Left lung (tissue), 10 donors: ENCODE results near the gene SSC4D. TPM values are rescaled to one million over a fixed set of nuclear protein-coding genes. Genes with fewer than 3 reads are reported as not detected.

Experiments
- ATAC-seq: fragments of 200-7000 bp; cut with Tn5 transposase; one replicate; pipeline ENCODE4 v1.9.1; 2020; ENCODE audit warnings: moderate library complexity
- DNase-seq, 4 donors: peaks; one replicate each; pipeline ENCODE4 v3.0.0-alpha.2; 2013 to 2020
- H3K27ac ChIP-seq, 2 donors: fragments of 200-600 bp; sonication (generic) in 1 of 2; one replicate each; pipeline versions ENCODE4 v1.5.0 to v1.8.0; 2020 to 2021
- H3K27me3 ChIP-seq, 2 donors: fragments of 200-600 bp; sonication (generic) in 1 of 2; one replicate each; pipeline versions ENCODE4 v1.5.0 to v1.8.0; 2020 to 2021
- H3K36me3 ChIP-seq, 2 donors: fragments of 200-600 bp; sonication (generic) in 1 of 2; one replicate each; pipeline versions ENCODE4 v1.5.0 to v1.8.0; 2020 to 2021
- H3K4me1 ChIP-seq, 2 donors: fragments of 200-600 bp; one replicate each; pipeline ENCODE4 v1.8.0; 2021
- H3K4me3 ChIP-seq, 2 donors: fragments of 200-600 bp; sonication (generic) in 1 of 2; one replicate each; pipeline versions ENCODE4 v1.5.0 to v1.8.0; 2020 to 2021; ENCODE audit warnings: mild to moderate bottlenecking in 1 of 2
- H3K9me3 ChIP-seq, 2 donors: fragments of 200-600 bp; sonication (generic) in 1 of 2; one replicate each; pipeline versions ENCODE4 v1.5.0 to v1.8.0; 2020 to 2021
- CTCF ChIP-seq, 2 donors: fragments of 200-600 bp; sonication (generic) in 1 of 2; IDR thresholded peaks; one replicate each; pipeline versions ENCODE4 v1.5.0 to v1.8.0; 2021; ENCODE audit warnings: antibody characterized with exemption in 2 of 2
- intact Hi-C, 2 donors: fragments of 100-400 bp; cut with DNase I; formaldehyde crosslinking; loops; one replicate each; pipeline versions ENCODE4 v1.11.2 to v1.14.2; 2022
- polyA plus RNA-seq, 6 donors: library from polyadenylated mRNA; unstranded; fragments of 120-200 nt; gene quantifications; one replicate each; pipeline ENCODE4 v1.2.1, GENCODE V29; 2013; ENCODE audit not compliant: insufficient read length in 6 of 6
- total RNA-seq, 2 donors: library from RNA; stranded (reverse); fragmentation: NEBNext Ultra II Directional; extraction: Animal tissue kit (Norgen Biotek cat#: 25700); gene quantifications; one replicate each; pipeline ENCODE4 v1.2.1, GENCODE V29; 2021
- donor health status: DM: no; HTN: yes; CAD: no.
- donor health status: DM: no; HTN: no; CAD: no.

SSC4D gene
- total and polyA plus RNA-seq, 8 donors = 0.76 to 2.1 (median 1.7) TPM

DNA sequence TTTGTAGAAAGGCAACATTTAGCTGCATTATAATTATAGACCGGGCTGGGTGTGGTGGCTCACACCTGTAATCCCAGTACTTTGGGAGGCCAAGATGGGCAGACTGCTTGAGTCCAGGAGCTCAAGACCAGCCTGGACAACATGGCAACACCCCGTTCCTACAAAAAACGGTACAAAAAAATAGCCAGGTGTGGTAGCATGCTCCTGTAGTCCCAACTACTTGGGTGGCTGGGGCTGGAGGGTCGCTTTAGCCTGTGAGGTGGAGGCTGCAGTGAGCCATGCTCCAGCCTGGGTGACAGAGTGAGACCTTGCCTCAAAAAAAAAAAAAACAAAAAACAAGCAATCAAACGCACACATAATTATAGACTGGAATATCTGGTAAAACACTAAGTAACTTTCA is 55.8 kb downstream of the SSC4D start:
- no peak for ATAC-seq
- no peaks in the 10 kb centered on the region for H3K9me3 ChIP-seq
- TF ChIP-seq CTCF (IDR thresholded peaks at IDR 0.05) = no peak
- H3K27me3 ChIP-seq = no peaks in the 10 kb centered on the region
- H3K36me3 ChIP-seq = peaks cover 0 to 40% of the 10 kb centered on the region in 2 donors
- no peak overlapping the region for H3K4me3 ChIP-seq
- no peak overlapping the region for H3K27ac ChIP-seq
- H3K4me1 ChIP-seq = peaks cover 0 to 75% of the 10 kb centered on the region in 2 donors
- intact Hi-C loops = no loop called here
- no peak for DNase-seq

- H3K36me3 ChIP-seq = peaks cover 0 to 51% of the 10 kb centered on the region in 2 donors
- no peak for TF ChIP-seq CTCF (IDR thresholded peaks at IDR 0.05)
- H3K4me1 ChIP-seq = peaks cover 0 to 86% of the 10 kb centered on the region in 2 donors
- no peak overlapping the region for H3K27ac ChIP-seq
- ATAC-seq = no peak
- H3K27me3 ChIP-seq = no peaks in the 10 kb centered on the region
- no peak for DNase-seq
- no peaks in the 10 kb centered on the region for H3K9me3 ChIP-seq
- intact Hi-C loops = no loop called here
- no peak overlapping the region for H3K4me3 ChIP-seq
These were observed 57.3 kb downstream of the SSC4D start for GRCh38 chr7:76352193-76352592.

GRCh38 chr7:76351372-76351771 is 58.1 kb downstream of the SSC4D start:
- Histone ChIP-seq H3K4me1 (peaks cover under 1 to 86% of the 10 kb centered on the region in 2 donors), H3K36me3 (peaks cover 0 to 58% of the 10 kb centered on the region in 2 donors), H3K27me3 (no peaks in the 10 kb centered on the region), H3K9me3 (no peaks in the 10 kb centered on the region), H3K4me3 (no peak overlapping the region), H3K27ac (no peak overlapping the region)
- DNase-seq (no peak), ATAC-seq (no peak)
- intact Hi-C loops = no loop called here
- no peak for TF ChIP-seq CTCF (IDR thresholded peaks at IDR 0.05)

DNA sequence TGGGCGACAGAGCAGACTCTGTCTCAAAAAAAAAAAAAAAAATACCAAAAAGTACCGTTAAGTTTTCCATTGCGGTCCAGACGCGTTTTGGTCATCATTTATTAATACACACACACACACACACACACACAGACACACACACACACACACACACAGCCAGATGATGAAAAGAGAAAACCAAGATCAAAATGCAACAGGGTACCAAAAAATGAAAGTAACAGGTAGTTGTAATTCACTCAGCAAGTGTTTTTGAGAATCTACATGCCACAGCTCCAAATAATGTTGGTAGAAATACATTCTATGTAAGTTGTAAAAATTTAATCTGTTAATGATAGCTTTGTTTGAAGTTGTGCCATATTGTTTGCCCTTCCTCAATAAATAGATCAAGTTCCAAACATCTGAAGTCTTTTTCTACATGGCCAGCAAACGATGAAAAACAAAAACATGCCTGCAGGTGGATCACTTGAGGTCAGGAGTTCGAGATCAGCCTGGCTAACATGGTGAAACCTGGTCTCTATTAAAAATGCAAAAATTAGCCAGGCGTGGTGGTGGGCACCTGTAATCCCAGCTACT is 60.1 kb downstream of the SSC4D start:
- intact Hi-C loops = no loop called here
- no peaks in the 10 kb centered on the region for H3K9me3 ChIP-seq
- H3K27ac ChIP-seq = no peak overlapping the region
- H3K27me3 ChIP-seq = no peaks in the 10 kb centered on the region
- H3K4me1 ChIP-seq = peaks cover 5 to 74% of the 10 kb centered on the region in 2 donors
- TF ChIP-seq CTCF (IDR thresholded peaks at IDR 0.05) = no peak
- H3K4me3 ChIP-seq = no peak overlapping the region
- no peak for DNase-seq
- H3K36me3 ChIP-seq = peaks cover 0 to 61% of the 10 kb centered on the region in 2 donors
- ATAC-seq = no peak

GRCh38 chr7:76347710-76348109 is 61.8 kb downstream of the SSC4D start:
- H3K4me3 ChIP-seq = no peak overlapping the region
- no peak for TF ChIP-seq CTCF (IDR thresholded peaks at IDR 0.05)
- ATAC-seq (no peak), DNase-seq (no peak)
- peaks cover 5 to 76% of the 10 kb centered on the region in 2 donors for H3K4me1 ChIP-seq
- peak overlapping the region in 1 of 2 donors; percentile 67 for H3K27ac ChIP-seq
- intact Hi-C loops = no loop called here
- H3K36me3 ChIP-seq = peaks cover 0 to 76% of the 10 kb centered on the region in 2 donors
- no peaks in the 10 kb centered on the region for H3K27me3 ChIP-seq
- H3K9me3 ChIP-seq = no peaks in the 10 kb centered on the region
